HPDE6-E6E7 (cell line): Measurements from ENCODE around the gene SFTPD.

Experiments used
- DNase-seq: peaks from one replicate; pipeline ENCODE4 v3.0.0; 2011; ENCODE audit warnings: missing footprints; ENCODE audit errors: extremely low spot score

Gene SFTPD

DNA sequence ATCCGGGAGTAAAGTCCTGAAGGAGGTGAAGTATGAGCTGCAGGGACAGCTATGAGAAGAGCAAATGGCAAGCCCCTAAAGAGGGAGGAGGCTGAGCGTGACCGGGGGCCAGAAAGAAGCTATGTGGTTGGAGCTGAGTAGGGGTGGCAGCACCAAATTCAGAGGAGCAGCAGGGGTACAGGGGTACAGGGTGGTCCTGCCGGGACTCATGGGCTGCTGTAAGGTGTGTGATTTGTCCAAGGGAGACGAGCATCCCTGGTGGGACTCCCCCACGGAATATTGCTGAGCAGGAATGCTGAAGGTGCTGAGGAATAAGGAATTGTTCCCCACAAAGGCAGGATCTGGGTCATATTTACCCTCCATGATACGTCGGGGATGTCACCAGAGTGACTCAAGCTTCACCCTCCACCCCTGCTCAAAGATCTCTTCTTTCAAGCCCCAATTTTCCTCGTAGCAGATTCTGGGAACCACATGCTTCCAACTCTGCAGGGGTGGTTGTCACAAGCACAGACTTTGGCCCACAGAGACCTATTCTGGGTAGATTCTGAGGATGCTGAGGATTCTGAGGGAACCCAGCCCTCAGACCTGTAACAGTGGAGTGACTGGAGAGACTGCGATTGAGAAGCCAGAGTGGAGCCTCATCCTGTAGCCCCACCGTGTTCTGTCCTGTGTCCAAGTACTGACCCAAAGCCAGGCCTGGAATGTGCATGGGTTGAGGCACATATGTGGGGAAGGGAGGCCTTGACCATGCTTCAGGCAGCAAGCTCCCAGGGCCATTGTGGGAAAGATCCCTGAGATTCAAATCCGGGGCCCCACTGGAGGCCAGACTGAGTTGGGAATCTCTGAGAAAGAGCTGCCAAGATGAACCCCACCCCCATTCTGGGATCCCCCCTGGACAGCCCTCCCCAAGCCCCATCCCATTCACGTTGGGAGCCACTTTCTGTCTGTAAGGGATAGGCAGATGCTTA is 4.2 kb downstream of the SFTPD start:
- no peak for DNase-seq

DNA sequence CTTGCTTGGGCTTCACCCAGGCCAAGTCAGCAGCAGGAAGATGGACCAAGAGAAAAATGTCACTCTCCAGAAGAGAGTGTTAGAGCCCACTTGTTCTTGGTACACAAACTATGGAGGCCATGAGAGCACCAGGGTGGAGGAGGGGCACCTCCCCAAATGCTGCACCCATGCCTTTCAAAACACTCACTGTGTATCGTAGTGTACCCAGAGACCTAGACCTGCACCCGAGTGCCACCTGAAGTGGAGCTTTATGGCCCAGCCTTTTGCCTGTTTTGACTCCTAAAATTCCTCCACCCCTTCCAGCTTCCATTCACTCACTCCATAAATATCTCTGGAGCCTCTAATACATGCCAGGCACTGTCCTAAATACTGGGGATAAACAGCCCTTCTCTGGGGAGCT is 5.0 kb downstream of the SFTPD start:
- DNase-seq, result no peak

DNA sequence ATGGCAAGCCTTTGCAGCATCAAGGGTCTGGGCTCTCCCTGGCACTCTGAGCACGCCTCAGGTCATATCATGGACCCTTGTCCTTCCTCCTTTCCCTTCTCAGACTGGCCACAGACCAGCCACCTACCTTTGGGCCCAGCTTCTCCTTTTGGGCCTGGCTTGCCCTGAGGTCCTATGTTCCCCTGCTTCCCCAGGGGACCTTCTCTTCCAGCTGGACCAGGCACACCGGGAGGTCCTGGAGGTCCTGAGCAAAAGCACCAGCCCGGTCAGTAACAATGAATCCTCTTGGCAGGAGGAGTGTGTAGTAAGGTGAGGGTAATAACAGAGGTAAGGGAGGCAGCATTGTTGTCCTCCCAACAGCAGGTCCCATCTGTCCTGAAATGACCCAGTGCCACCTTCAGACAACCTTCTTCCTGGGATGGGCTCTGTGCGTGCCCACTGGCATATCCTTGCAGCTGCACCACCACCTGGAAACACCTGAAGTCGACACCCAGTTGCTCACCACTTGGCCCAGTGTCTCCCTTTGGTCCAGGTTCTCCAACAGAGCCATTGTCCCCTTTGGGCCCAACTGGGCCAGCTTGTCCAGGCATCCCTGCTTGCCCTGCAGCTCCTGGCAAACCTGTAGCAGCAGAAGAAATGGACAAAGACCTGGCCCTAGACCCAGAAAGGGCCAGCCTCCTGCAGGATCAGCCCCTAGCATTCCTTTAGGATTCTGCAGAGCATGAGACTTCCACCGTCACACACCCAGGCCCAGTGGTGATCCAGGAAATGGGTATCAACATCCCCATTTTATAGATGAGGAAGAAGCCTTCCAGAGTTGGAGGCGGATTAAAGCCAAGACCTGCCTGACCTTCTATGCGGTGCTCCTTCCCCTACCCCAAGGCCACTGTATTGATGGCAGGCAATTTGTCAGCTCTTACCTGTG is 6.4 kb downstream of the SFTPD start:
- DNase-seq, result no peak

DNA sequence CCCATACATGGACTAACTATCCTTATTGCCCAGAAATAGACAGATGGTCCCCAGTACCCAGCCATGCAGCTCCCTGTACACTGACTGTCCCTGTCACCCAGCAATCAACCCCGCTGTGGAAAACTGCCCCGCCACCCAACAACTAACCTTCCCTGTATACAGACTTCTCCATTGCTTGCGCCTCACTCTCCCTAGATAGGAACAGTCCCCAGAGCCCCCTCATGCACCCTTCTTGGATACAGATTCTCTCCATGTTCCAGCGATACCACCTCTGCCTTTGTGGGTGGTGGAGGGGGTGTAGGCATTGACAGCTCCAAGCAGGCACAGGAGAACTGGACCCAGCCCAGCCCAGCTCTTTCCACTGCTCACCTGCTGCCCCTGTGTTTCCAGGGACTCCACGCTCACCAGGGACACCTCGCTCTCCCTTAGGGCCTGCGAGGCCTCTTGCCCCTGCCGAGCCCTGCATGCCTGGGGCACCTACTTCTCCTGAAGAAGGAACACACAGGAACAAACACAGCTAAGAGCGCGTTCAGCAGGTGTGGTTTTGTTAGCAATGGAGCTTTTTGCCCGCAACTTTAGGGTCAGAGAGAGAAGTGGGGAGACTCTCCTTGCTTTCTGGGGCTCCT is 7.2 kb downstream of the SFTPD start:
- no peak for DNase-seq

DNA sequence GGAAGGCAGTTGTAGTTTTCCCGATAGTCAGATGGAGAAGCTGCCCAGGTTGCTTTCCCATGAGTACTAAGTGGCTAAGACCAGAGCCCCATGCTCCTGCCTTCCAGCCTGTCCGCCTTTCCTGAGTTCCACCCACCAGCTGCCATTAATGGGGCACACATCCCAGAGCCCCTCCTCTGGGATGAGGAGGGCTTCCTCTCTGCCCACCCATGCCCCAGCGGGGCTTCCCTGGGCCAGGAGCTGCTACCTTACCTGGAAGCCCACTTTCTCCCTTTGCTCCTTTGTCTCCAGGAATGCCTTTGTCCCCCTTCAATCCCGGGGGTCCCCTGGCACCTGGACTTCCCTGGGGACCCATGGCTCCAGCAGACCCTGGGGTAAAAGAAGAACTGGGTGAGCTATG is 7.8 kb downstream of the SFTPD start:
- no peak for DNase-seq

DNA sequence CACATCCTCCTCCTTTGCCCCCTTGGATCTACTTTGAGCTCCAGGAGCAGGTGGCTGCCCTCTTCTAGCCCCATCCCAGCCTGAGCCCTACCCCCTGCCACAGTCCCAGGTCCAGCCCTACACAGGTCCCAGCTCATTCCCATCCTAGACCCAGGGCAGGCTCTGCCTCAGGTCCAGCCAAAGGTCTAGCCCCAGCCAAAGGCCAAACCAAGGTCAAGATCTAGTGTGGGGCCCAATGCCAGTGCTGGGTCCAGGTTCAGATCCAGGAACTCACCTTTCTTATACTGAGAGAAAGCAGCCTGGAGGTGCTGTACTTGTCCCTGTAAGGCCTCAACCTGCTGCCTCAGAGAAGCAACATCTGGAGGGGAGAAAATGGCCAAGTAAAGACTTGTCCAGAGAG is 8.5 kb downstream of the SFTPD start:
- no peak for DNase-seq

DNA sequence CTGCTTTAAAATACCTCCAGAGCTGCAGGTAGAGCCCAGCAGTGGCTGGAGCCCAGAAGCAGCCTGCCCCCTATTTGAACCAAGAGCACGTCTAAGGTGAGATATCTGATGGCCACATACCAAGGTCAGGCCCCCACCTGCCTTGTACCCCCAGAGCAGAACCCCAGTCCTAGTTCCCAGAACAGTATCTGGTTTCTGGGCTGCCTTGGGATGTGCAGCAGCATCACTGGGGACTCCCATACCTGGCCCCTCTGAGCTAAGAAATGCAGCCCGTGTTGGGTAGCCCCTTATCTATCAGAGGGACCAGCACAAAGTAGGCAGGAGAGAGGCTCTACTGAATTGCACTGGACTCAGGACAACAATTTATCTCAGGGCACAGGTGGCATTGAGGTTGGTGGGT is 8.9 kb downstream of the SFTPD start:
- DNase-seq, result no peak

DNA sequence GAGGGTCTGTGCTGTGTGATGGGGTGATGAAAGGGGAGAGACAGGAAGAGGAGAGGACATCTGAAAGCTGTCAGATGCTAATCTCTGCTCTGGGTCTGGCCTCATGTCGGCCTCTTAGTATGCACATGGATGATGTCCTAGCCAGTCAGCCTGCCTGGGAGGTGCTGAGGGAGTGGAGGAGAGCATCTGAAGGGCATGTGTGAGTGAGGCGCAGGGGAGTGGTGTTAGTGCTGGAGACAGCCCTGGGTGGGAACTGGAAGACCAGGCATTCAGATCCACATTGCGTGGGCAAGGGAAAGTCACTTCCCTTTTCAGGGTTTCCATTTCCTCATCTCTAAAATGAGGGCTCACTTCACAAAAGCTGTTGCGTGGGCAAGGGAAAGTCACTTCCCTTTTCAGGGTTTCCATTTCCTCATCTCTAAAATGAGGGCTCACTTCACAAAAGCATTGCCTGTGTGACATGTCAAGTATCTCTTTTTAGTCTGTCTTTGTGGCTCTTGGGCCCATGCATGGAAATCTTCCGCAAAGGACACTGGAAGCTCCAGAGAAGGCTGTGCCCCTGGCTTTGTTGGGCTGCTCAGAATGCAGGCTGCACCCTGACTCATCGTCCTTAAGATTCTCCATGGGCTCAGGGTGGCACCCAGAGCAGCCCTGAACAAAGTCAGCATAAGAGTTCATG is 10.0 kb downstream of the SFTPD start:
- DNase-seq, result no peak

DNA sequence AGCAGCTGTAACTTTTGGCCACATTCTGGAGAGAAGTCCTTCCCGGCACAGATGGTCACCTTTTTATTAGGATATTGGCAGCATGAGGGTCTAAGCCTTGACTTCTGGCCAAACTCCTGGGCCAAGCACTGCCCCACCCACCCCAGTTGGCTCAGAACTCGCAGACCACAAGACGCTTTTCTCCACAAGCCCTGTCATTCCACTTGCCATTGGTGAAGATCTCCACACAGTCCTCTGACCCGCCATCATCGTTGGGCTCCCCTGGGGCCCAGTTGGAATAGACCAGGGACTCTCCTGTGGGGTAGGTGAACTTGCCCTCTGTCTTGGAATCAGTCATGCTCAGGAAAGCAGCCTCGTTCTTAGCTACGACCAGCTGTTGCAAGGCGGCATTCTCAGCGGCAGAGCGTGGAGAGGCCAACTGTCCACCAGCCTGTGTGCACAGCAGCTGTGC is 11.2 kb downstream of the SFTPD start:
- DNase-seq, result no peak

DNA sequence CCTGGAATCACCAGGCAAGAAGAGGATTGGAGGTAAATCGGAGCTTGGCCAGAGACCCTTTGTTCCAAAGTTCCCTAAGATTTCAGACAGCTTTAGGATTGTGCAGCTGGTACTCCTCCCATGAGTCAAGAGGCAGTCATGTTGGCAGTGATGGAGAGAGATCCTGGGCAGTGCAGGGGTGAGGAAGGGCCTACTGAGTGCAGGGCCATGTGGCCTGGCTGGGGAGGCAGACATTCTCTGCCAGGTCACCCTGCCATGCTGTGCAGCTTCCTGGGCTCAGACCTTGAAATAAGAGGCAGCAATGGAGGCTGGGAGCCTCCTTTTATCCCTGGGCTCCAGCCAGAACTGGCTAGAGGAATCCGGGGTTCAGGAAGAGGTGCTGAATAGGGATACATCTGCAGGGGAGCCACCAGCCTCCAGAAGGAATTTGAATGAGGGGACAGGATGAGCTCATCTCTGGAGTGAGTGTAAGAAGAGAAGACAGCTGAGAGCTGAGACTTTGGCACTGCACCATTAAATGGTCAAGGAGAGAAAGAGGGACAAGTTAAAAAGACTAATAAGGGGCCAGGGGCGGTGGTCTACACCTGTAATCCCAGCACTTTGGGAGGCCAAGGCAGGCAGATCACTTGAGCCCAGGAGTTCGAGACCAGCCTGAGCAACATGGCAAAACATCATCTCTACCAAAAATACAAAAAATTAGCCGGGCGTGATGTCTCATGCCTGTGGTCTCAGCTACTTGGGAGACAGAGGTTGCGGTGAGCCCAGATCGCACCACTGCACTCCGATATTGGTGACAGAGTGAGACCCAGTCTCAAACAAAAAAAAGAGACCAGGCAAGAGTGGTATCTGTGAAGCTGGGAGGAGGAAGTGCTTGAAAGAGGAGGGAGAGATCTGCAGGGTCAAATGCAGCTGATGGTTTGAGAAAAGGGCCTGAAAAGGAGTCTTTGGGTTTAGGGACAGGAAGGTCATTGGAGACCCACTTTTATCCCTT is 12.0 kb downstream of the SFTPD start:
- DNase-seq, result no peak

DNA sequence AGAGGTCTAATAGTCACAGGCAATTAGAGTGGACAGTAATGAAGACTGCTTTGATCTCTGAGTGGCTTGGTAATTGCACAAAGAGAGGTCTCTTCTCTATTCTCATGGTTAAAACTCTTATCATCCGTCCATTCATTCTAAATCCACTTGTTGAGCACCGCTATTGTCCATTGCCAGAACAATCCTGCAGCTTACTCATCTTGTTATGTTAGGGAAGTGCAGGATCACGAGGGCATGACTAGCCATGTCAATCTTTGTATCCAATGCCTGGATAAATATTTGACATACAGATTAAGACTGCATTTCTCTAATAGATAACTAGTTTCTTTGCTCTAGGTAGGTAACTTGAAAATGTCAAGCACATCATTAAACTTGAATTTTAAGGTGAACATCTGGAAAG is 14.9 kb downstream of the SFTPD start:
- no peak for DNase-seq

DNA sequence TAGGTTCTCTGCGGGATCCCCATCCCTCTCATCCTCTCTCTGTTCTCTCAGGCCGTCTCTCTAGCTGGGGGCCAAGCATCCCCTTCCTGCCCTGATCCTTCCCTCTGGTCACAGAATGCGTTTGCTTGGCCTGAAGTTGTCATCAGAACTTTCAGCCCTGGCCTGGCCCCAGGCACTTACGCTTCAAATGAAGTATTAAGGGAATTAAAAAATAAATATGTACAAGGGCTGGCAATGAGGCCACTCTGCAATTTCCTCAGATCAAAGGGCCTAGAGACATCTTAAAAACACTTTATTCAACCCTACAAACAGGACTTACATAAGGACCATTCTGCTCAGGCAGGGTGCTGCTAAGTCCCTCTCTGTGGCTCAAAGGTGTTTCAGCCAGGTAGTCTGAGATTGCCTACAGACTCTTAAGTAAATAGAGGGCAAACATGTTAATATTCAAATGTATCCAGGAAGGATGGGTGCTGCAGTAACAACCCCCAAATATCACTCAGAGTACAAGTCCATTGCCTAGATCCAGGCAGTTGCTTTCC is 16.0 kb downstream of the SFTPD start:
- no peak for DNase-seq

DNA sequence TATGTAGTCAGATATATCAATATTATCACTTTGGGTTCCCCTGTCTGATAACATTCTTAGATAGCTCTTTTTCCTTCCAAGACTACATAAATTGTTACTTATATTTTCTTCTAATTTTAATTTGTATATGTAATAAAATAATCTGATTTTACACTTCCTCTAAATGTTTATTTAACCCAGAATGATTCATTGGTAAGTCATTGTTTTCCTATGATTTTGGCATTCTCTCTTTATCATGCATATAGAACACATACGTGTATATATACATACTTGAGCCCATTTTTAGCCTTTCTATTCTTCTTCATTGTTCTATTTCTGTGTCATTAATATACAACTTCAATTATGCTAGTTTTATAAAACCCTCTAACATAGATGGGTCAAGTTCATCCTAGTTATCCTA is 16.6 kb downstream of the SFTPD start:
- DNase-seq, result no peak

DNA sequence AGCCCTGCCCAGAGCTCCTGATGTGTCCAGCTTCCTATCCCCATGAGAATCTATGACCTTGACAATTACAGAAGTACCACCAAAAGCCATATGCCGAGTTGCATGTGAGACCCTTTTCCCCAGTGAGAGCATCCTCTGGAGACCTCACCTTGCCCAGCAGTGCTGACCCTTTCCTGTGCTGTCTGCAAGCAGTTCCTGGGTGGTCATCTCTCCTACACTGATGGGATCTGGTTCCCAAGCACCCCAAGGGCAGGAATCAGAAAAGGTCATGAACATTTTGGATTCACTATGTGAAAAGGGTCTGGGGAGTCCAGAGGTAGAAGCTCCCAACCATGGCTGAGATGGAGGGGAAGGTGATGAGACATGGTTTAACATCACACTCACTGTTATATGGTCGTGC is 18.2 kb downstream of the SFTPD start:
- no peak for DNase-seq

DNA sequence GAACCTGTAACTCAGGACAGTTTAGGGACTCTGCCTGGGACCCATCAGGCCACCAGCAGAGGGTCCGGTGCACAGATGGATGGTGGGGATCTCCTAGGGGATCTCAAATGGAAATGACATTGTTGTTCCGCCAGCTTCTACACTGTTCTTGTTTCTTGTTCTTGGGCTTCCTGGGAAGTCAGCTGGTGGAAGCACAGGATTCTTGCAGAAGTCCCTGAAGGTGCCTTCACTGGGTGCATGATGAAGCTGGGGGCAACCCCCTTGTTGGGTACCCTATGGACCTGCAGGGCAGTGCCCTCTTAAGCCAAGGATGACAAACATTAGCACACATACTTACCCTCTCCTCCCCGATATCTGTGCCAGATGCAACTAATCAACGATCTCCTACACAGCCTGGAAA is 18.6 kb downstream of the SFTPD start:
- no peak for DNase-seq

DNA sequence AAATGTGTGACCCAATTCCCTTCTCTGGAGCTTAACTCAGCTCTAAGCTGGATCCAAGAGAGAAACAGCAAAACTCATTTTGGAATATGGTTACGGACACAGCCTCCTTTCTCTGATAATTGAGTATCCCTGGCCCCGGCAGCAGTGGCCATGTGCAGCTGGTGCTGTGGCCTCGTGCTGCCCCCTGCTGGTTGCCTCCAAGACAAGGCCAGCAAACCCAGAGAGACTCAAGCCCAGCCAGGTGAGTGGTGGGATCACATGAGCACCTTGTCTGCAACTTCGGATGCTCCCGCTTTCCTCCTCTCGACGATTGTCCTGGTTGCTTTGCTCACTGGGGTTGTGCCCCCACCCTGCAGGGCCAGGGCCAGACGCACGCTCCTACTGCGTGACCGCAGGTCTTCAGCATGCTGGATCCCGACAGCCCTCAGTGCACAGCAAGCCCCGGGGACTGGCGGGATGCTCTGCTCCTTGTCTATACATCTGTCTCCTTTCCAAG is 19.4 kb downstream of the SFTPD start:
- peak; percentile 53 for DNase-seq

DNA sequence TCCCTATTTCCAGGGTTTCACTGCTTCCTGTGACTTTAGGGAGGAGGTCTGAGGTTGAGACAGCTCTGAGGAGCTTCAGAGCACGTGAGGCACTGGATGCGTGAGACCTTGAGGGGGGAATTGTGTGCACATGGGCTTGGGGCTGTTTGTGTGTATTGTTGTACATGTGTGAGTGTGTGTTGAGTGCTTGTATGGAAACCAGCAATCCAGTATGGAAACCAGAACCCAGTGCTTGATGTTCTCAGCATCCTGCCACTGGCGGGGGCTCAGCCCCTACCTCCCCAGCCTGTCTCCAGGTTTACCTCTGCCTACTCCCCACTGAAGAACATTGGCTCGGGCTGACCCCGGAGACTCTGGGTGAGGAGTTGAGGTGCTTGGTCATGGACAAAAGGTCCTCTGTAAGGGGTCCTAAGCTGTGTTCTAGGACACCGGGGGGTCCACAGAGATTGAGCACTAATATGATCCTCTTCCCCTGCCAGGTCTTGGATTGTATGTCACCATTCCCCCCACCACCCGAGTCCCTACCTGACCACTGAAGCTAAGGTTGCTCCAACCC is 20.8 kb downstream of the SFTPD start:
- no peak for DNase-seq

DNA sequence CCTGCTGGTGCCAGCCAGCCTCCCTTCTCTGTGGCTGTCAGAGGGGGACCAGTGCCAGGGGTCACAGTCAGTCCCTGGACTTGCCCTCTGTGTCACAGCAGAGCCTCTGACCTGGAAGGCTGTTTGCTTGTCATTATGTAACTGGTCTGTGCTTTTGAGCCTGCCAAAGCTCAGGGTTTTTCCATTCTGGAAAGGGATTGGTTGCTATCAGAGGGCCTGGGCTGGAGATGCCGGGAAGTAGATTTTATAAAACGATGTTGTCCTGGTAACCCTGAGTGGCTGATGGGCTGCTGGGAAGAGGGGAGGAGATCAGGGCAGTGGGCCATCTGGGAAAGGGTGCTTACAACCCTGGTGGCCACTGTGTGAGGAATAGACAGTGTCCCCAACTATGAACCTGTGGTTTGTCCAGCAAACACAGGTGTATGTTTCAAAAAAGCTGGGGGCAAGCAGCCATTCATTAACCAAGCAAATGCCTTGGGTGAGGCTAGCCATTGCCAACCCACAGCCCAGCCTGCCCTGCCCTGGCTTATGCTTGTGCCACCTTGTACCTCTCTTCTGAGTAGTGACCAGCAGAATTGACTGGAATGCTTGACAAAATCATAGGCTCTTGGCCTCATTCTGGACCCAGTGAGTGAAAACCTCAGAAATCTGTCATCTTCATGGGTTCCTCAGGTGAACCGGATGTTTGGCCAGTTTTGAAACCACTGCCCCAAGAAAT is 21.6 kb downstream of the SFTPD start:
- DNase-seq, result no peak

DNA sequence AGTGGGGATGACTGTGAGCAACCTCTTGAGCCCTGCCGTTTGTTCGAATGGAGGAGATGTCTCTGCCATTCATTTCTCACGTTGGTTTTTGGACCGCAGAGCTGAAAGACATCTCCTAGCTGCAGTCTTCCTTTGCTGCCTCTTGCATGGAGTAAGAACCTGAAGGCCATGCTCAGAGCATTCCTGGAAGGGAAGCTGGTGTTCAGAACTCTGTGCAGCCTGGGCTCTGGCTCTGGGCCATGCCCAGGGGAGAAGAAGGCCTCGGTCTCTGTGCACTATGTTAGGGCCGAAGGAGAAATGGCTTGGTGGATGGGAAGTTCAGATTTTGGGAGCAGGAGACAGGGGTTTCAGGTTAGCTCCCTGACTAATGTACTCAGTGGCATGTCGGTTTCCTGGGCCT is 22.9 kb downstream of the SFTPD start:
- DNase-seq, result no peak
